Right renal pelvis (tissue), 4 donors: ENCODE data around the gene CT45A9. TPM values are rescaled to one million over a fixed set of nuclear protein-coding genes. Genes with fewer than 3 reads are reported as not detected.
"Not testable (repeated sequence)": the region's sequence is repeated elsewhere in the genome, so short reads cannot be mapped to it uniquely, and the experiment has no call there.

ENCODE experiments used
- DNase-seq, 4 donors: peaks; one replicate each; pipeline ENCODE4 v3.0.0-alpha.2; 2013; ENCODE audit warnings: low read depth in 4 of 4, low spot score in 3 of 4, missing footprints in 1 of 4
- polyA plus RNA-seq, 4 donors: library from polyadenylated mRNA; unstranded; fragments of 120-200 nt; gene quantifications; one replicate each; pipeline ENCODE4 v1.2.1, GENCODE V29; 2013; ENCODE audit not compliant: insufficient read length in 4 of 4

CT45A9 gene
- not detected for polyA plus RNA-seq

GRCh38 chrX:135871712-135872111 is at the start of gene CT45A9:
Gene CT45A9, minus strand, starts transcription at chrX:135871812. Its CDS starts 3,751 bp downstream, at chrX:135868061.
- DNase-seq = not testable (repeated sequence)

- not testable (repeated sequence) for DNase-seq
These were observed 48.9 kb upstream of the CT45A9 start for GRCh38 chrX:135920516-135920915.

- no peak for DNase-seq
These were observed 42.8 kb upstream of the CT45A9 start for GRCh38 chrX:135914404-135914803.

GRCh38 chrX:135910251-135910650 is 38.6 kb upstream of the CT45A9 start:
- DNase-seq = no peak

- no peak for DNase-seq
These were observed 21.7 kb upstream of the CT45A9 start, which contains the start of the genes CT45A10 and SAGE1 for GRCh38 chrX:135893294-135893817. Gene CT45A10, minus strand, starts transcription at chrX:135893444. Its CDS starts 8,100 bp downstream, at chrX:135885344. Gene SAGE1, plus strand, starts transcription at chrX:135893716. Its CDS starts 2,527 bp downstream, at chrX:135896243.

- DNase-seq = no peak
These were observed 21.2 kb upstream of the CT45A9 start for GRCh38 chrX:135892781-135893180.

GRCh38 chrX:135890087-135890585 is 18.5 kb upstream of the CT45A9 start:
- no peak for DNase-seq

GRCh38 chrX:135888976-135889375 is 17.4 kb upstream of the CT45A9 start:
- not testable (repeated sequence) for DNase-seq

GRCh38 chrX:135888230-135888629 is 16.6 kb upstream of the CT45A9 start:
- DNase-seq = not testable (repeated sequence)

GRCh38 chrX:135882741-135883140 is 11.1 kb upstream of the CT45A9 start:
- DNase-seq = not testable (repeated sequence)

- DNase-seq = not testable (repeated sequence)
These were observed 17.2 kb downstream of the CT45A9 start, which contains the start of gene CT45A8 for GRCh38 chrX:135854438-135854837. Gene CT45A8, minus strand, starts transcription at chrX:135854538. Its CDS starts 3,755 bp downstream, at chrX:135850783.

GRCh38 chrX:135837180-135837579 is 34.4 kb downstream of the CT45A9 start, which contains the start of gene CT45A7:
Gene CT45A7, minus strand, starts transcription at chrX:135837280. Its CDS starts 3,747 bp downstream, at chrX:135833533.
- DNase-seq = not testable (repeated sequence)

GRCh38 chrX:135819912-135820311 is 51.7 kb downstream of the CT45A9 start, which contains the start of gene CT45A2:
Gene CT45A2, minus strand, starts transcription at chrX:135820012. Its CDS starts 3,747 bp downstream, at chrX:135816265.
- not testable (repeated sequence) for DNase-seq

Other genes with a start within 250 kb of the CT45A9 start
- not detected for gene CT45A1, start 158.2 kb downstream of the CT45A9 start, polyA plus RNA-seq
- gene CT45A3, start 103.6 kb downstream of the CT45A9 start, polyA plus RNA-seq = not detected
- not detected for gene CT45A5, start 86.3 kb downstream of the CT45A9 start, polyA plus RNA-seq
- not detected for gene CT45A6, start 69.0 kb downstream of the CT45A9 start, polyA plus RNA-seq
- not detected for gene CT45A2, start 51.8 kb downstream of the CT45A9 start, polyA plus RNA-seq
- under 1 TPM in 1 of 4 donors, not detected in 3; 0.12 TPM for gene CT45A7, start 34.5 kb downstream of the CT45A9 start, polyA plus RNA-seq
- not detected for gene CT45A8, start 17.3 kb downstream of the CT45A9 start, polyA plus RNA-seq
- gene CT45A10, start 21.6 kb upstream of the CT45A9 start, polyA plus RNA-seq = not detected
- not detected for gene SAGE1, start 21.9 kb upstream of the CT45A9 start, polyA plus RNA-seq
- gene MMGT1, start 102.2 kb upstream of the CT45A9 start, polyA plus RNA-seq = 10 to 100 TPM; 27.0 to 34.3 (median 32.8) TPM
- 10 to 100 TPM; 14.6 to 21.4 (median 18.1) TPM for gene SLC9A6, start 113.6 kb upstream of the CT45A9 start, polyA plus RNA-seq